A549 (cell line): Measurements from ENCODE around the gene HTR3D. TPM values are rescaled to one million over a fixed set of nuclear protein-coding genes. Genes with fewer than 3 reads are reported as not detected.
A peak's percentile ranks its signal among the peaks of the same experiment; 100 is the strongest.

Experiments used
- ATAC-seq, 2 experiments: fragments of 200-7000 bp in 1 of 2; fragments of >200 bp in 1 of 2; cut with Nextera tagmentation in 1 of 2; cut with Tn5 transposase in 1 of 2; 3 replicates each; pipeline versions ENCODE4 v1.8.0 to v1.9.1; 2018 to 2020; ENCODE audit warnings: mild to moderate bottlenecking in 1 of 2, moderate library complexity in 1 of 2
- CTCF ChIA-PET: fragments of 300-600 bp; sonication (Branson Sonifier 250); formaldehyde crosslinking; extraction: SDS; loops from one replicate; lab custom pipeline; 2021; ENCODE audit warnings: antibody characterized with exemption, inconsistent platforms; lab: Yijun Ruan, JAX
- POLR2A ChIA-PET: fragments of 350-600 bp; formaldehyde crosslinking; extraction: SDS; loops from one replicate; lab custom pipeline; 2021; ENCODE audit warnings: antibody characterized with exemption, inconsistent platforms; lab: Yijun Ruan, JAX
- DNase-seq, 2 experiments: peaks; one replicate each; pipeline versions ENCODE4 v3.0.0 to v3.0.0-alpha.2; 2011 to 2016; ENCODE audit warnings: low read depth in 1 of 2, low spot score in 1 of 2
- FAIRE-seq: peaks from 2 replicates; lab custom pipeline; 2011; peaks lifted over from hg19 to GRCh38; lab: Jason Lieb, UNC
- H3K27ac ChIP-seq, 2 experiments: fragments of >200 bp; sonication (Bioruptor Twin); formaldehyde crosslinking; 3 replicates each; pipeline ENCODE4 v1.5.1; 2016 to 2017
- H3K4me1 ChIP-seq: fragments of >200 bp; sonication (Bioruptor Twin); formaldehyde crosslinking; 3 replicates; pipeline ENCODE4 v1.6.1; 2016
- H3K4me2 ChIP-seq: fragments of >200 bp; sonication (Bioruptor Twin); formaldehyde crosslinking; 3 replicates; pipeline ENCODE4 v1.6.1; 2016
- H3K4me3 ChIP-seq: fragments of >200 bp; sonication (Bioruptor Twin); formaldehyde crosslinking; 3 replicates; pipeline ENCODE4 v1.5.1; 2016
- H3K9me3 ChIP-seq: fragments of >200 bp; sonication (Bioruptor Twin); formaldehyde crosslinking; 3 replicates; pipeline ENCODE4 v1.6.1; 2016
- BHLHE40 ChIP-seq: IDR thresholded peaks from 2 replicates; pipeline ENCODE4 v1.6.1; 2012; ENCODE audit warnings: low read depth, low read length, inconsistent platforms
- CEBPB ChIP-seq, 2 experiments: fragments of >200 bp in 1 of 2; sonication (Bioruptor Twin) in 1 of 2; formaldehyde crosslinking in 1 of 2; IDR thresholded peaks; 2 replicates each; pipeline ENCODE4 v1.6.1; 2012 to 2016
- CHD2 ChIP-seq: fragments of 150-350 bp; IDR thresholded peaks from 2 replicates; pipeline ENCODE4 v1.6.1; 2014; ENCODE audit warnings: low read length; ENCODE audit not compliant: partially characterized antibody
- CTCF ChIP-seq: fragments of >200 bp; sonication (Bioruptor Twin); formaldehyde crosslinking; IDR thresholded peaks from 3 replicates; pipeline ENCODE4 v1.5.1; 2016
- EP300 ChIP-seq, 2 experiments: fragments of >200 bp; sonication (Bioruptor Twin); formaldehyde crosslinking; IDR thresholded peaks; 2 replicates in 1 of 2; 3 replicates in 1 of 2; pipeline ENCODE4 v1.6.1; 2016 to 2017
- ESRRA ChIP-seq: fragments of 150-350 bp; IDR thresholded peaks from 2 replicates; pipeline ENCODE4 v1.6.1; 2014; ENCODE audit warnings: mild to moderate bottlenecking, low read length, borderline replicate concordance
- FOSL2 ChIP-seq, 2 experiments: fragments of 450-650 bp in 1 of 2; fragments of >200 bp in 1 of 2; sonication (Bioruptor Twin) in 1 of 2; formaldehyde crosslinking; IDR thresholded peaks; 2 replicates each; pipeline versions ENCODE4 v1.5.0 to v1.6.1; 2016 to 2020; ENCODE audit warnings: mild to moderate bottlenecking in 1 of 2, moderate library complexity in 1 of 2
- FOXS1 ChIP-seq: fragments of 250-450 bp; sonication (Bioruptor Pico); IDR thresholded peaks from 2 replicates; pipeline ENCODE4 v1.5.0; 2020; ENCODE audit warnings: mild to moderate bottlenecking, moderate library complexity
- GATA3 ChIP-seq: IDR thresholded peaks from 2 replicates; pipeline ENCODE4 v1.6.1; 2012; ENCODE audit warnings: borderline replicate concordance
- JUNB ChIP-seq: fragments of >200 bp; sonication (Bioruptor Twin); formaldehyde crosslinking; IDR thresholded peaks from 2 replicates; pipeline ENCODE4 v1.6.1; 2016
- KDM5A ChIP-seq: fragments of 200-600 bp; sonication (generic); IDR thresholded peaks from 2 replicates; pipeline ENCODE4 v1.6.1; 2016; ENCODE audit warnings: antibody characterized with exemption, mild to moderate bottlenecking
- MAX ChIP-seq: IDR thresholded peaks from 2 replicates; pipeline ENCODE4 v1.6.1; 2012
- NFE2L2 ChIP-seq: fragments of 150-350 bp; conservative IDR thresholded peaks from 2 replicates; pipeline ENCODE4 v1.6.1; 2014; ENCODE audit warnings: low read length
- NPAS2 ChIP-seq: fragments of 250-450 bp; sonication (Bioruptor Pico); IDR thresholded peaks from 2 replicates; pipeline ENCODE4 v1.8.0; 2022; ENCODE audit warnings: mild to moderate bottlenecking, moderate library complexity, borderline replicate concordance
- PBX3 ChIP-seq: IDR thresholded peaks from 2 replicates; pipeline ENCODE4 v1.6.1; 2012
- RAD21 ChIP-seq, 2 experiments: fragments of >200 bp in 1 of 2; sonication (Bioruptor Twin) in 1 of 2; formaldehyde crosslinking in 1 of 2; IDR thresholded peaks in 1 of 2; conservative IDR thresholded peaks in 1 of 2; 2 replicates in 1 of 2; 3 replicates in 1 of 2; pipeline ENCODE4 v1.6.1; 2012 to 2018; ENCODE audit warnings: inconsistent platforms in 1 of 2
- RARB ChIP-seq: fragments of 250-450 bp; sonication (Bioruptor Pico); IDR thresholded peaks from 2 replicates; pipeline ENCODE4 v1.8.0; 2021; ENCODE audit warnings: mild to moderate bottlenecking, moderate library complexity
- REST ChIP-seq: fragments of 200-600 bp; sonication (generic); IDR thresholded peaks from 2 replicates; pipeline ENCODE4 v1.6.1; 2016; ENCODE audit warnings: antibody characterized with exemption, mild to moderate bottlenecking, moderate library complexity
- RNF2 ChIP-seq: fragments of 200-600 bp; sonication (generic); IDR thresholded peaks from 2 replicates; pipeline ENCODE4 v1.6.1; 2016; ENCODE audit warnings: low read depth, mild to moderate bottlenecking, antibody characterized with exemption, moderate library complexity, borderline replicate concordance
- SMC3 ChIP-seq: fragments of >200 bp; sonication (Bioruptor Twin); formaldehyde crosslinking; IDR thresholded peaks from 3 replicates; pipeline ENCODE4 v1.6.1; 2018; ENCODE audit warnings: inconsistent platforms
- SREBF2 ChIP-seq: fragments of 450-650 bp; IDR thresholded peaks from 2 replicates; pipeline ENCODE4 v1.6.1; 2014; ENCODE audit warnings: mild to moderate bottlenecking, moderate library complexity
- WGBS: methylation state at CpG from one replicate; pipeline ENCODE4 v1.1.6; 2017; ENCODE audit errors: missing lambda C conversion rate; 5-methylcytosine and 5-hydroxymethylcytosine counted together
- polyA plus RNA-seq, 4 experiments: library from polyadenylated mRNA; depleted of rRNA in 3 of 4; stranded (reverse); fragments of >200 nt; fragmentation: RNase III in 1 of 4; extraction: RNeasy Plus Mini Kit Qiagen cat#74134 plus additional on column Dnase treatment in 1 of 4; gene quantifications; 2 replicates in 3 of 4; 3 replicates in 1 of 4; pipeline ENCODE4 v1.2.3, GENCODE V29; 2011 to 2017
- TF ChIP-seq, protein P1 (sequence below): fragments of 250-450 bp; sonication (Bioruptor Pico); IDR thresholded peaks from 2 replicates; pipeline ENCODE4 v1.5.0; 2021; ENCODE audit warnings: mild to moderate bottlenecking, moderate library complexity, borderline replicate concordance

Gene HTR3D
- polyA plus RNA-seq, 2 of the 4 experiments (the other 2 are of a cell fraction), result not detected

- no peak for TF ChIP-seq CHD2
- TF ChIP-seq, all 56 proteins: peak for 0
Observed at GRCh38 chr3:184016169-184016570, 15.4 kb upstream of the HTR3D start (continued).

- no peaks in the 10 kb centered on the region for H3K9me3 ChIP-seq
- ATAC-seq (peak; percentile 95), DNase-seq (peak; percentile 56 to 65), FAIRE-seq (no peak)
- ChIA-PET POLR2A (no interaction called here), CTCF (interaction anchor here (0.6 to 4.8 kb wide), 23 partner anchors 10 to 199 kb away, joined by 3 to 37 read pairs (median 4); partner anchors contain the start of gene PARL)
- H3K4me1 ChIP-seq, result peaks cover 9% of the 10 kb centered on the region; the same call in 2 of the 3 replicates
- H3K27ac ChIP-seq, result peak overlapping the region; percentile 89 to 98
- TF ChIP-seq CHD2 (no peak), JUNB (no peak), KDM5A (no peak; the same call in 1 of the 2 replicates), MAX (0 out of 2 replicates have a peak, but pooled peaks have one; percentile 14), SMC3 (peak; percentile 71), RAD21 (conservative IDR thresholded peaks at IDR 0.05 in 1 of 2, IDR thresholded peaks at IDR 0.05 in 1 of 2) (peak; percentile 38 to 66; a peak in 4 of 5 replicates), CTCF (peak; percentile 88)
- peak overlapping the region; percentile 98 for H3K4me2 ChIP-seq
- H3K4me3 ChIP-seq, result peak overlapping the region; percentile 93
- 45% methylated on average over 17 of the region's 57 CpGs for WGBS
Observed at GRCh38 chr3:184016811-184017671, 14.5 kb upstream of the HTR3D start.

DNA sequence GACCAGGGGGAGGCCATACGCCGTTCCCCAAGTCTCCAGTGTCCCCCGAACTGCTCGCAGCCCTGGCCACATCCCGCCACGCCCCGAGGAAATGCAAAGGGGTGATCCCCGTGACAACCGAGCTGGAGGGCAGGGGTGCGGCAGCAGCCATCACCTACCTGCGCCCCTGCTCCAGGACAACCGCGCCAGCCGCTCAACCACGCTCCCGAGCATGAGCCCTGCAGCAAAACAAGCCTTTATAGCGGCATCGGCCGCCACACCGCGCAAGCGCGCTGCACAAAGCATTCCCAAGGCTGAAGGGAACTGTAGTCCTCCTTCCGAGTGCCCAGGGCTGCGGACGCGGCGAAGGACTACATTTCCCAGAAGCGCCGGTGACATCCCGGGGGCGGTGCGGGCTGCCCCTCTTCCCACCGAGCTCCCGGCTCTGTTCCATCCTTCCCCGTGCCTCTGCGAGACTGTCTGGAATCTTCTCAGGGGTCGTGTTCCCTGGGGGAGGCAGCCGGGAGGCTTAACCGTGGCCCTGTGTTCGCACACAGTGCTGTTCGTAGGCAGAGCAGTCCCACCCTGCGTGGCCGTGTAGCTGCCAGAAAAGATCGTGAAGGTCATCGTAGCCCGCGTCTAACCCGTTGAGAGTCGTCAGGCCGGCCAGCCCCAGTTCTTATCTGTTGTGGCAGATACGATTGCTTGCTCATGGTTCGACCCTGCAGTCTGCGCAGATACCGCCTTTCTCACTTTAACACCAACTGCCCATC, 13.7 kb upstream of the HTR3D start, which contains the start of gene ABCC5:
ABCC5 (minus strand) TSS at position 213 of the 752 bp plus-strand sequence. CDS start 3,492 bp downstream, outside the sequence.
- FAIRE-seq, result no peak
- Histone ChIP-seq H3K27ac (peak within 1 kb of the TSS; percentile 89 to 98), H3K4me1 (peaks cover 9% of the 10 kb centered on the region; the same call in 2 of the 3 replicates), H3K4me3 (peak within 1 kb of the TSS; percentile 93), H3K4me2 (peak within 1 kb of the TSS; percentile 98), H3K9me3 (no peaks in the 10 kb centered on the region)
- ChIA-PET CTCF (interaction anchor here (0.6 to 1.7 kb wide), 29 partner anchors 11 to 248 kb away, joined by 3 to 25 read pairs (median 4); partner anchors contain the start of genes HTR3C and PARL), POLR2A (interaction anchor here (0.6 to 1.0 kb wide), 2 partner anchors 24 to 93 kb away, joined by 6 read pairs; no protein-coding TSS in a partner anchor)
- DNase-seq, result peak; percentile 86
- 2% methylated on average over 29 of the region's 55 CpGs for WGBS
- peak; percentile 98 to 99 for ATAC-seq
- TF ChIP-seq CEBPB (IDR thresholded peaks at IDR 0.05) (no peak), RARB (no peak), BHLHE40 (no peak), SREBF2 (no peak), FOSL2 (IDR thresholded peaks at IDR 0.05) (no peak), FOSL2 (CRISPR knock-in tag; IDR thresholded peaks at IDR 0.05) (no peak), PBX3 (no peak), FOXS1 (no peak), GATA3 (no peak), ESRRA (no peak), NFE2L2 (no peak), RNF2 (no peak), REST (no peak), EP300 (IDR thresholded peaks at IDR 0.05) (no peak), KDM5A (peak; percentile 81), NPAS2 (CRISPR knock-in tag) (no peak)
- TF ChIP-seq, protein P1, sequence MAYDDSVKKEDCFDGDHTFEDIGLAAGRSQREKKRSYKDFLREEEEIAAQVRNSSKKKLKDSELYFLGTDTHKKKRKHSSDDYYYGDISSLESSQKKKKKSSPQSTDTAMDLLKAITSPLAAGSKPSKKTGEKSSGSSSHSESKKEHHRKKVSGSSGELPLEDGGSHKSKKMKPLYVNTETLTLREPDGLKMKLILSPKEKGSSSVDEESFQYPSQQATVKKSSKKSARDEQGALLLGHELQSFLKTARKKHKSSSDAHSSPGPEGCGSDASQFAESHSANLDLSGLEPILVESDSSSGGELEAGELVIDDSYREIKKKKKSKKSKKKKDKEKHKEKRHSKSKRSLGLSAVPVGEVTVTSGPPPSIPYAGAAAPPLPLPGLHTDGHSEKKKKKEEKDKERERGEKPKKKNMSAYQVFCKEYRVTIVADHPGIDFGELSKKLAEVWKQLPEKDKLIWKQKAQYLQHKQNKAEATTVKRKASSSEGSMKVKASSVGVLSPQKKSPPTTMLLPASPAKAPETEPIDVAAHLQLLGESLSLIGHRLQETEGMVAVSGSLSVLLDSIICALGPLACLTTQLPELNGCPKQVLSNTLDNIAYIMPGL (CRISPR knock-in tag), result no peak
